ENCODE data around the gene ZNHIT2.

The ZNHIT2 gene

GRCh38 chr11:65148657-65149056 is 31.2 kb upstream of the ZNHIT2 start:
- CTCF ChIA-PET = interaction anchor here (1.3 to 1.7 kb wide), 2 partner anchors 12 to 38 kb away, joined by 4 read pairs; partner anchors contain the start of gene TM7SF2
- TF ChIP-seq CTCF (IDR thresholded peaks at IDR 0.05; ENCODE audit: control extremely low read depth, extremely low read depth, low read depth, missing control alignments) = no peak
- no peak for DNase-seq (ENCODE audit: extremely low spot score)
- POLR2A ChIA-PET = no interaction called here

- DNase-seq (ENCODE audit: extremely low spot score) = no peak
- no peak for TF ChIP-seq CTCF (IDR thresholded peaks at IDR 0.05; ENCODE audit: control extremely low read depth, extremely low read depth, low read depth, missing control alignments)
- POLR2A ChIA-PET = interaction anchor here (0.7 kb wide), 1 partner anchor 17 kb away, joined by 6 read pairs; no protein-coding TSS in a partner anchor
- CTCF ChIA-PET = interaction anchor here (0.8 to 5.1 kb wide), 4 partner anchors 12 to 169 kb away, joined by 3 to 22 read pairs (median 4); partner anchors contain the start of genes ARL2, SYVN1 and TM7SF2
These were observed 30.0 kb upstream of the ZNHIT2 start for GRCh38 chr11:65147352-65148075.

GRCh38 chr11:65141896-65142494 is 24.5 kb upstream of the ZNHIT2 start:
- CTCF ChIA-PET = no interaction called here
- POLR2A ChIA-PET = no interaction called here
- no peak for TF ChIP-seq CTCF (IDR thresholded peaks at IDR 0.05; ENCODE audit: control extremely low read depth, extremely low read depth, low read depth, missing control alignments)
- no peak for DNase-seq (ENCODE audit: extremely low spot score)

GRCh38 chr11:65136515-65137096 is 19.1 kb upstream of the ZNHIT2 start:
- DNase-seq (ENCODE audit: extremely low spot score) = no peak
- TF ChIP-seq CTCF (IDR thresholded peaks at IDR 0.05; ENCODE audit: control extremely low read depth, extremely low read depth, low read depth, missing control alignments) = no peak
- ChIA-PET CTCF (interaction anchor here (0.9 to 4.6 kb wide), 10 partner anchors 9 to 193 kb away, joined by 3 to 22 read pairs (median 4); partner anchors contain the start of genes FAU, MRPL49 and TM7SF2), POLR2A (interaction anchor here (0.7 kb wide), 1 partner anchor 50 kb away, joined by 3 read pairs; no protein-coding TSS in a partner anchor)

- no peak for DNase-seq (ENCODE audit: extremely low spot score)
- TF ChIP-seq CTCF (IDR thresholded peaks at IDR 0.05; ENCODE audit: control extremely low read depth, extremely low read depth, low read depth, missing control alignments) = no peak
- CTCF ChIA-PET = interaction anchor here (0.9 to 4.6 kb wide), 11 partner anchors 10 to 194 kb away, joined by 3 to 22 read pairs (median 5); partner anchors contain the start of genes TM7SF2 and ZNHIT2
- POLR2A ChIA-PET = interaction anchor here (0.5 to 2.9 kb wide), 6 partner anchors 13 to 845 kb away, joined by 3 to 10 read pairs (median 4); partner anchors contain the start of genes FAU and MRPL49
These were observed 18.2 kb upstream of the ZNHIT2 start for GRCh38 chr11:65135633-65136145.

Data from GM10248 (cell line).